ENCODE measurements around the gene SIRPA.

GRCh38 chr20:1870323-1870722 lies 24.9 kb upstream of the SIRPA start:
- TF ChIP-seq CREB1 (IDR thresholded peaks at IDR 0.05; ENCODE audit: low read depth) (no peak), ZNF217 (IDR thresholded peaks at IDR 0.05) (no peak), POLR2A (IDR thresholded peaks at IDR 0.05; ENCODE audit: low read depth, low read length) (no peak), NRF1 (conservative IDR thresholded peaks at IDR 0.05; ENCODE audit: low read depth, low read length) (no peak), ZZZ3 (IDR thresholded peaks at IDR 0.05; ENCODE audit: control insufficient read depth, insufficient read length, low read depth) (no peak), POLR2AphosphoS5 (IDR thresholded peaks at IDR 0.05; ENCODE audit: low read length) (no peak), ASH2L (IDR thresholded peaks at IDR 0.05; ENCODE audit: borderline replicate concordance, low read depth) (no peak), TARDBP (IDR thresholded peaks at IDR 0.05; ENCODE audit: borderline replicate concordance) (no peak), SMAD1 (IDR thresholded peaks at IDR 0.05; ENCODE audit: low read depth, partially characterized antibody) (no peak), YY1 (IDR thresholded peaks at IDR 0.05; ENCODE audit: low read depth, low read length) (no peak)
- TF ChIP-seq, protein P1, sequence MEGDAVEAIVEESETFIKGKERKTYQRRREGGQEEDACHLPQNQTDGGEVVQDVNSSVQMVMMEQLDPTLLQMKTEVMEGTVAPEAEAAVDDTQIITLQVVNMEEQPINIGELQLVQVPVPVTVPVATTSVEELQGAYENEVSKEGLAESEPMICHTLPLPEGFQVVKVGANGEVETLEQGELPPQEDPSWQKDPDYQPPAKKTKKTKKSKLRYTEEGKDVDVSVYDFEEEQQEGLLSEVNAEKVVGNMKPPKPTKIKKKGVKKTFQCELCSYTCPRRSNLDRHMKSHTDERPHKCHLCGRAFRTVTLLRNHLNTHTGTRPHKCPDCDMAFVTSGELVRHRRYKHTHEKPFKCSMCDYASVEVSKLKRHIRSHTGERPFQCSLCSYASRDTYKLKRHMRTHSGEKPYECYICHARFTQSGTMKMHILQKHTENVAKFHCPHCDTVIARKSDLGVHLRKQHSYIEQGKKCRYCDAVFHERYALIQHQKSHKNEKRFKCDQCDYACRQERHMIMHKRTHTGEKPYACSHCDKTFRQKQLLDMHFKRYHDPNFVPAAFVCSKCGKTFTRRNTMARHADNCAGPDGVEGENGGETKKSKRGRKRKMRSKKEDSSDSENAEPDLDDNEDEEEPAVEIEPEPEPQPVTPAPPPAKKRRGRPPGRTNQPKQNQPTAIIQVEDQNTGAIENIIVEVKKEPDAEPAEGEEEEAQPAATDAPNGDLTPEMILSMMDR (IDR thresholded peaks at IDR 0.05 in 2 of 3, conservative IDR thresholded peaks at IDR 0.05 in 1 of 3; ENCODE audit: control insufficient read depth in 2 of 3, extremely low read depth in 1 of 3, insufficient read depth in 1 of 3, low read depth in 3 of 3, low read length in 3 of 3) = no peak
- TF ChIP-seq, protein P2, sequence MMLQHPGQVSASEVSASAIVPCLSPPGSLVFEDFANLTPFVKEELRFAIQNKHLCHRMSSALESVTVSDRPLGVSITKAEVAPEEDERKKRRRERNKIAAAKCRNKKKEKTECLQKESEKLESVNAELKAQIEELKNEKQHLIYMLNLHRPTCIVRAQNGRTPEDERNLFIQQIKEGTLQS (IDR thresholded peaks at IDR 0.05; ENCODE audit: borderline replicate concordance, extremely low read depth, low read depth, low read length) = no peak

Measured in GM12878 (cell line).